CD8-positive, alpha-beta memory T cell (primary cell): ENCODE results near the gene RAB6C. TPM values are rescaled to one million over a fixed set of nuclear protein-coding genes. Genes with fewer than 3 reads are reported as not detected.
"Not testable (repeated sequence)": the region's sequence is repeated elsewhere in the genome, so short reads cannot be mapped to it uniquely, and the experiment has no call there.

Experiments used
- CTCF ChIA-PET: fragments of 350-600 bp; sonication (Branson Sonifier 250); formaldehyde crosslinking; loops from one replicate; lab custom pipeline; 2021; ENCODE audit warnings: antibody characterized with exemption; lab: Charles Lee
- POLR2A ChIA-PET: fragments of 350-600 bp; sonication (Branson Sonifier 250); formaldehyde crosslinking; loops from one replicate; lab custom pipeline; 2021; ENCODE audit warnings: antibody characterized with exemption; lab: Charles Lee
- DNase-seq, 5 donors: peaks; one replicate each; pipeline versions ENCODE4 v3.0.0 to v3.0.0-alpha.2; 2020 to 2022; ENCODE audit warnings: mixed read lengths in 1 of 5
- H3K27ac ChIP-seq: one replicate; pipeline ENCODE4 v1.7.0; 2013; ENCODE audit warnings: low read depth, mild to moderate bottlenecking, low read length, moderate library complexity
- H3K27me3 ChIP-seq: 2 replicates; pipeline ENCODE4 v1.7.0; 2013; ENCODE audit warnings: low read length, mild to moderate bottlenecking; ENCODE audit not compliant: insufficient read depth, poor library complexity, severe bottlenecking
- H3K36me3 ChIP-seq: 2 replicates; pipeline ENCODE4 v1.7.0; 2013; ENCODE audit warnings: mild to moderate bottlenecking, low read length, moderate library complexity; ENCODE audit not compliant: insufficient read depth
- H3K4me1 ChIP-seq: 2 replicates; pipeline ENCODE4 v1.7.0; 2013; ENCODE audit warnings: mild to moderate bottlenecking, low read length, moderate library complexity; ENCODE audit not compliant: insufficient read depth
- H3K4me3 ChIP-seq: 2 replicates; pipeline ENCODE4 v1.7.0; 2013; ENCODE audit warnings: mild to moderate bottlenecking, low read length
- H3K9me3 ChIP-seq: 2 replicates; pipeline ENCODE4 v1.7.0; 2013; ENCODE audit warnings: mild to moderate bottlenecking, low read length
- H3K27ac Mint-ChIP-seq, 8 donors: one replicate each; pipeline ENCODE4 v1.8.0; 2020 to 2021; ENCODE audit warnings: mixed read lengths in 8 of 8, mild to moderate bottlenecking in 6 of 8, inconsistent platforms in 3 of 8, moderate library complexity in 3 of 8
- H3K27me3 Mint-ChIP-seq, 2 donors: one replicate each; pipeline ENCODE4 v1.8.0; 2020 to 2021; ENCODE audit warnings: mixed read lengths in 2 of 2, mild to moderate bottlenecking in 1 of 2, moderate library complexity in 1 of 2
- H3K36me3 Mint-ChIP-seq, 3 donors: one replicate each; pipeline ENCODE4 v1.8.0; 2020 to 2021; ENCODE audit warnings: mixed read lengths in 3 of 3, inconsistent platforms in 1 of 3, mild to moderate bottlenecking in 1 of 3
- H3K4me1 Mint-ChIP-seq, 3 donors: one replicate each; pipeline ENCODE4 v1.8.0; 2020 to 2021; ENCODE audit warnings: mixed read lengths in 3 of 3, inconsistent platforms in 1 of 3, mild to moderate bottlenecking in 1 of 3
- H3K4me3 Mint-ChIP-seq, 7 donors: one replicate each; pipeline ENCODE4 v1.8.0; 2020 to 2021; ENCODE audit warnings: mixed read lengths in 7 of 7, mild to moderate bottlenecking in 6 of 7, moderate library complexity in 4 of 7, inconsistent platforms in 2 of 7
- H3K9me3 Mint-ChIP-seq, 5 donors: one replicate each; pipeline ENCODE4 v1.8.0; 2020 to 2022; ENCODE audit warnings: mixed read lengths in 5 of 5, mild to moderate bottlenecking in 3 of 5, moderate library complexity in 2 of 5, inconsistent platforms in 1 of 5
- polyA plus RNA-seq: library from polyadenylated mRNA; unstranded; fragments of 300-500 nt; fragmentation: Illumina TruSeq; gene quantifications from one replicate; pipeline ENCODE4 v1.2.3, GENCODE V29; 2021
- total RNA-seq, 2 experiments: library from RNA; stranded (reverse); gene quantifications; one replicate each; pipeline ENCODE4 v1.2.3, GENCODE V29; 2021

RAB6C gene
- total and polyA plus RNA-seq, 3 experiments from 2014 or later, result 0.09 TPM; not detected in 2

GRCh38 chr2:129945557-129945956 is 33.9 kb upstream of the RAB6C start:
- H3K27ac Mint-ChIP-seq, result no peak overlapping the region
- peaks cover 7 to 13% of the 10 kb centered on the region in 2 donors for H3K27me3 Mint-ChIP-seq
- H3K4me1 ChIP-seq, result no peaks in the 10 kb centered on the region
- H3K4me3 Mint-ChIP-seq, result no peak overlapping the region
- no peaks in the 10 kb centered on the region for H3K9me3 Mint-ChIP-seq
- H3K36me3 ChIP-seq, result no peaks in the 10 kb centered on the region
- ChIA-PET POLR2A (no interaction called here), CTCF (no interaction called here)
- no peaks in the 10 kb centered on the region for H3K36me3 Mint-ChIP-seq
- H3K4me3 ChIP-seq, result no peak overlapping the region
- no peaks in the 10 kb centered on the region for H3K27me3 ChIP-seq
- no peak for DNase-seq
- H3K4me1 Mint-ChIP-seq, result no peaks in the 10 kb centered on the region
- H3K27ac ChIP-seq, result no peak overlapping the region
- no peaks in the 10 kb centered on the region for H3K9me3 ChIP-seq

- H3K4me3 ChIP-seq, H3K4me1 Mint-ChIP-seq, H3K36me3 Mint-ChIP-seq, H3K4me3 Mint-ChIP-seq, H3K4me1 ChIP-seq, H3K27ac Mint-ChIP-seq, H3K36me3 ChIP-seq, POLR2A ChIA-PET, H3K27ac ChIP-seq, DNase-seq, CTCF ChIA-PET, H3K9me3 Mint-ChIP-seq, H3K27me3 ChIP-seq, H3K9me3 ChIP-seq: not testable (repeated sequence)
- H3K27me3 Mint-ChIP-seq, result peaks cover 5 to 16% of the 10 kb centered on the region in 2 donors
Measured at GRCh38 chr2:129947712-129948111, 31.8 kb upstream of the RAB6C start.

- H3K27ac ChIP-seq, H3K36me3 Mint-ChIP-seq, H3K27ac Mint-ChIP-seq, H3K4me1 Mint-ChIP-seq, CTCF ChIA-PET, H3K4me1 ChIP-seq, POLR2A ChIA-PET, DNase-seq, H3K27me3 ChIP-seq, H3K9me3 ChIP-seq, H3K36me3 ChIP-seq, H3K4me3 Mint-ChIP-seq, H3K9me3 Mint-ChIP-seq, H3K4me3 ChIP-seq: not testable (repeated sequence)
- peaks cover 9 to 11% of the 10 kb centered on the region in 2 donors for H3K27me3 Mint-ChIP-seq
Measured at GRCh38 chr2:129956171-129956570, 23.3 kb upstream of the RAB6C start.

- peaks cover 11 to 15% of the 10 kb centered on the region in 2 donors for H3K27me3 Mint-ChIP-seq
- H3K36me3 Mint-ChIP-seq, result no peaks in the 10 kb centered on the region
- H3K27ac ChIP-seq, result no peak overlapping the region
- H3K4me1 Mint-ChIP-seq, result no peaks in the 10 kb centered on the region
- DNase-seq, result no peak
- ChIA-PET CTCF (no interaction called here), POLR2A (no interaction called here)
- H3K9me3 ChIP-seq, result no peaks in the 10 kb centered on the region
- H3K4me3 ChIP-seq, result no peak overlapping the region
- no peaks in the 10 kb centered on the region for H3K36me3 ChIP-seq
- H3K9me3 Mint-ChIP-seq, result no peaks in the 10 kb centered on the region
- no peaks in the 10 kb centered on the region for H3K4me1 ChIP-seq
- no peak overlapping the region for H3K4me3 Mint-ChIP-seq
- no peak overlapping the region for H3K27ac Mint-ChIP-seq
- H3K27me3 ChIP-seq, result no peaks in the 10 kb centered on the region
Measured at GRCh38 chr2:129957891-129958290, 21.6 kb upstream of the RAB6C start.

- H3K4me3 Mint-ChIP-seq, H3K36me3 Mint-ChIP-seq, POLR2A ChIA-PET, DNase-seq, H3K4me3 ChIP-seq, H3K4me1 ChIP-seq, H3K27me3 ChIP-seq, H3K4me1 Mint-ChIP-seq, H3K36me3 ChIP-seq, H3K27ac Mint-ChIP-seq, H3K9me3 ChIP-seq, H3K27ac ChIP-seq, H3K9me3 Mint-ChIP-seq, CTCF ChIA-PET: not testable (repeated sequence)
- peaks cover 11 to 15% of the 10 kb centered on the region in 2 donors for H3K27me3 Mint-ChIP-seq
Measured at GRCh38 chr2:129958736-129959135, 20.7 kb upstream of the RAB6C start.

- H3K4me3 ChIP-seq, H3K27ac ChIP-seq, H3K36me3 Mint-ChIP-seq, POLR2A ChIA-PET, H3K9me3 ChIP-seq, H3K27ac Mint-ChIP-seq, H3K4me1 Mint-ChIP-seq, CTCF ChIA-PET, H3K36me3 ChIP-seq, H3K4me1 ChIP-seq, H3K9me3 Mint-ChIP-seq, H3K4me3 Mint-ChIP-seq, DNase-seq, H3K27me3 ChIP-seq: not testable (repeated sequence)
- peaks cover 0 to 20% of the 10 kb centered on the region in 2 donors for H3K27me3 Mint-ChIP-seq
Measured at GRCh38 chr2:129968605-129969004, 10.9 kb upstream of the RAB6C start.

GRCh38 chr2:129975016-129975774 is 4.3 kb upstream of the RAB6C start:
- Histone ChIP-seq H3K4me1 (no peaks in the 10 kb centered on the region), H3K9me3 (no peaks in the 10 kb centered on the region), H3K4me3 (no peak overlapping the region), H3K27ac (no peak overlapping the region), H3K36me3 (no peaks in the 10 kb centered on the region), H3K27me3 (peaks cover 4% of the 10 kb centered on the region)
- DNase-seq, result no peak
- H3K27ac Mint-ChIP-seq, result no peak overlapping the region
- peaks cover 6 to 10% (median 7%) of the 10 kb centered on the region in 3 donors for H3K4me1 Mint-ChIP-seq
- no peaks in the 10 kb centered on the region for H3K36me3 Mint-ChIP-seq
- H3K27me3 Mint-ChIP-seq, result peaks cover 22 to 37% of the 10 kb centered on the region in 2 donors
- POLR2A ChIA-PET, result no interaction called here
- H3K9me3 Mint-ChIP-seq, result peaks cover 0 to 5% (median 2%) of the 10 kb centered on the region in 5 donors
- no peak overlapping the region for H3K4me3 Mint-ChIP-seq
- CTCF ChIA-PET, result no interaction called here

- H3K27me3 ChIP-seq, DNase-seq, H3K4me3 ChIP-seq, CTCF ChIA-PET, H3K4me3 Mint-ChIP-seq, H3K36me3 ChIP-seq, POLR2A ChIA-PET, H3K4me1 ChIP-seq, H3K9me3 ChIP-seq, H3K36me3 Mint-ChIP-seq, H3K27ac Mint-ChIP-seq, H3K27ac ChIP-seq, H3K9me3 Mint-ChIP-seq: not testable (repeated sequence)
- Mint-ChIP-seq H3K4me1 (peaks cover 9 to 15% (median 11%) of the 10 kb centered on the region in 3 donors), H3K27me3 (peaks cover 28 to 45% of the 10 kb centered on the region in 2 donors)
Measured at GRCh38 chr2:129976969-129977368, 2.5 kb upstream of the RAB6C start.
